ENCODE data around the gene RACK1. TPM values are rescaled to one million over a fixed set of nuclear protein-coding genes. Genes with fewer than 3 reads are reported as not detected.

RACK1 gene
- total and polyA plus RNA-seq, 4 donors, result 310 to 2,255 (median 940) TPM

GRCh38 chr5:181236954-181237641 lies 6.6 kb downstream of the RACK1 start:
- 94% methylated on average over 10 of the region's 10 CpGs for WGBS
- Histone ChIP-seq H3K9ac (ENCODE audit: low read depth in 1 of 2, low read length in 2 of 2) (no peak overlapping the region), H3K27ac (ENCODE audit: low read depth in 1 of 2, low read length in 2 of 2) (no peak overlapping the region), H3K9me3 (ENCODE audit: control insufficient read depth in 4 of 4, low read length in 3 of 4) (no peaks in the 10 kb centered on the region), H3K4me1 (ENCODE audit: control insufficient read depth in 4 of 4, insufficient read depth in 4 of 4, low read length in 3 of 4) (peaks cover 0 to 8% (median 6%) of the 10 kb centered on the region in 4 donors), H3K36me3 (ENCODE audit: control insufficient read depth in 4 of 4, insufficient read depth in 3 of 4, low read depth in 1 of 4, low read length in 3 of 4) (peaks cover 34 to 90% (median 69%) of the 10 kb centered on the region in 4 donors), H3K4me3 (ENCODE audit: low read depth in 1 of 3, low read length in 3 of 3) (no peak overlapping the region), H3K27me3 (ENCODE audit: control insufficient read depth in 4 of 4, insufficient read depth in 4 of 4, low read length in 3 of 4) (no peaks in the 10 kb centered on the region)
- DNase-seq (ENCODE audit: low spot score), result no peak
- no peak for TF ChIP-seq EGR1 (IDR thresholded peaks at IDR 0.05; ENCODE audit: low read depth in 2 of 2)
- no peak for TF ChIP-seq ATF3 (IDR thresholded peaks at IDR 0.05)
- TF ChIP-seq MAX (IDR thresholded peaks at IDR 0.05), result no peak
- no peak for TF ChIP-seq ZBTB33 (IDR thresholded peaks at IDR 0.05)

GRCh38 chr5:181236471-181236870 lies 7.2 kb downstream of the RACK1 start:
- Histone ChIP-seq H3K9me3 (ENCODE audit: control insufficient read depth in 4 of 4, low read length in 3 of 4) (no peaks in the 10 kb centered on the region), H3K36me3 (ENCODE audit: control insufficient read depth in 4 of 4, insufficient read depth in 3 of 4, low read depth in 1 of 4, low read length in 3 of 4) (peaks cover 33 to 88% (median 63%) of the 10 kb centered on the region in 4 donors), H3K27me3 (ENCODE audit: control insufficient read depth in 4 of 4, insufficient read depth in 4 of 4, low read length in 3 of 4) (no peaks in the 10 kb centered on the region), H3K4me1 (ENCODE audit: control insufficient read depth in 4 of 4, insufficient read depth in 4 of 4, low read length in 3 of 4) (peaks cover 0 to 2% (median under 1%) of the 10 kb centered on the region in 4 donors), H3K4me3 (ENCODE audit: low read depth in 1 of 3, low read length in 3 of 3) (no peak overlapping the region), H3K9ac (ENCODE audit: low read depth in 1 of 2, low read length in 2 of 2) (no peak overlapping the region), H3K27ac (ENCODE audit: low read depth in 1 of 2, low read length in 2 of 2) (no peak overlapping the region)
- 91% methylated on average over 6 of the region's 6 CpGs for WGBS
- DNase-seq (ENCODE audit: low spot score), result no peak
- TF ChIP-seq REST (IDR thresholded peaks at IDR 0.05) (no peak), JUND (IDR thresholded peaks at IDR 0.05) (no peak), GABPA (IDR thresholded peaks at IDR 0.05 in 1 of 2, conservative IDR thresholded peaks at IDR 0.05 in 1 of 2) (no peak), ATF3 (IDR thresholded peaks at IDR 0.05) (no peak), SP1 (IDR thresholded peaks at IDR 0.05) (no peak), RAD21 (IDR thresholded peaks at IDR 0.05) (no peak), CTCF (IDR thresholded peaks at IDR 0.05; ENCODE audit: low read depth, low read length, missing input control) (no peak), EGR1 (IDR thresholded peaks at IDR 0.05; ENCODE audit: low read depth in 2 of 2) (no peak), HNF4G (IDR thresholded peaks at IDR 0.05) (no peak), TAF1 (conservative IDR thresholded peaks at IDR 0.05) (no peak), RXRA (IDR thresholded peaks at IDR 0.05) (no peak), FOXA1 (IDR thresholded peaks at IDR 0.05) (no peak), HNF4A (conservative IDR thresholded peaks at IDR 0.05) (no peak)

Measured in liver (tissue), 9 donors.